Skeletal muscle cell (primary cell): ENCODE results near the gene CBX6.
"Not testable (repeated sequence)": the region's sequence is repeated elsewhere in the genome, so short reads cannot be mapped to it uniquely, and the experiment has no call there.

ENCODE experiments used
- DNase-seq: peaks from one replicate; pipeline ENCODE4 v3.0.0-alpha.2; 2010; ENCODE audit warnings: low read depth
- H3K4me3 ChIP-seq: 2 replicates; pipeline ENCODE4 v1.5.1; 2011; ENCODE audit warnings: low read depth, mild to moderate bottlenecking, control low read depth, low read length, moderate library complexity

CBX6 gene

GRCh38 chr22:38862375-38863329, 9.4 kb downstream of the CBX6 start:
- DNase-seq, result no peak
- H3K4me3 ChIP-seq, result no peak overlapping the region

- no peak overlapping the region for H3K4me3 ChIP-seq
- DNase-seq, result no peak
Observed at GRCh38 chr22:38861927-38862326, 10.1 kb downstream of the CBX6 start.

GRCh38 chr22:38861170-38861876, 10.7 kb downstream of the CBX6 start:
- H3K4me3 ChIP-seq, result no peak overlapping the region
- DNase-seq, result no peak

GRCh38 chr22:38860283-38861169, 11.5 kb downstream of the CBX6 start:
- no peak overlapping the region for H3K4me3 ChIP-seq
- no peak for DNase-seq

- H3K4me3 ChIP-seq, result no peak overlapping the region
- no peak for DNase-seq
Observed at GRCh38 chr22:38859581-38860282, 12.3 kb downstream of the CBX6 start.

GRCh38 chr22:38858492-38858891, 13.5 kb downstream of the CBX6 start:
- no peak overlapping the region for H3K4me3 ChIP-seq
- DNase-seq, result no peak

- DNase-seq, H3K4me3 ChIP-seq: not testable (repeated sequence)
Observed at GRCh38 chr22:38854476-38854875, 17.5 kb downstream of the CBX6 start.

- H3K4me3 ChIP-seq, DNase-seq: not testable (repeated sequence)
Observed at GRCh38 chr22:38853883-38854282, 18.1 kb downstream of the CBX6 start.

- H3K4me3 ChIP-seq, result no peak overlapping the region
- no peak for DNase-seq
Observed at GRCh38 chr22:38853196-38853651, 18.8 kb downstream of the CBX6 start.

- H3K4me3 ChIP-seq, result no peak overlapping the region
- DNase-seq, result no peak
Observed at GRCh38 chr22:38852522-38852921, 19.5 kb downstream of the CBX6 start.

GRCh38 chr22:38850941-38851849, 20.8 kb downstream of the CBX6 start:
- no peak for DNase-seq
- H3K4me3 ChIP-seq, result no peak overlapping the region

- no peak overlapping the region for H3K4me3 ChIP-seq
- DNase-seq, result no peak
Observed at GRCh38 chr22:38850399-38850798, 21.6 kb downstream of the CBX6 start.

GRCh38 chr22:38849811-38850210, 22.2 kb downstream of the CBX6 start:
- no peak overlapping the region for H3K4me3 ChIP-seq
- no peak for DNase-seq

GRCh38 chr22:38846412-38846811, 25.6 kb downstream of the CBX6 start:
- no peak overlapping the region for H3K4me3 ChIP-seq
- no peak for DNase-seq

- H3K4me3 ChIP-seq, result no peak overlapping the region
- DNase-seq, result no peak
Observed at GRCh38 chr22:38845004-38845740, 26.8 kb downstream of the CBX6 start.

- H3K4me3 ChIP-seq, result peak overlapping the region; percentile 31
Observed at GRCh38 chr22:38844315-38845003, 27.6 kb downstream of the CBX6 start.

More at GRCh38 chr22:38844315-38845003, 27.6 kb downstream of the CBX6 start:
- DNase-seq, result no peak
